ENCODE data around the gene ASCC1. TPM values are rescaled to one million over a fixed set of nuclear protein-coding genes. Genes with fewer than 3 reads are reported as not detected.
A peak's percentile ranks its signal among the peaks of the same experiment; 100 is the strongest.

Gene ASCC1
- total and polyA plus RNA-seq, 2 donors from 2014 or later, result 24.0 to 36.1 TPM

DNA sequence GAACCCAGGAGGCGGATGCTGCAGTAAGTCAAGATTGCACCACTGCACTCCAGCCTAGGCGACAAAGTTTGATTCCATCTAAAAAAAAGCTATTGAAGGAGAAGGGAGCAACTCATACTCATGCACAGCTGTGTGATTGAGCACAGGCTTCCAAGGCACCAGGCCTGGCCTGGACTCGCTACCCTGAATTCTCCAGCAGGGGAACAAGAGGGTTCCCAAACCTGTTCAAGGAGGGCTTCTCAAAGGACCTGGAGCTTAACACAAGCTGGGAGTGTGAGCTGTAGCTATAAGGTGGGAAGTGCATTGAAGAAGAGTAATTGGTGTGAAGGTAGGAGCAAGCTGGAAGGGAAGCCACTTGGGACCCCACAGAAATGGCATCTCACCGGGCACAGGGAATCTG, 42.5 kb upstream of the ASCC1 start:
- H3K9me3 ChIP-seq (ENCODE audit: control insufficient read depth in 2 of 3, insufficient read depth in 1 of 3, low read length in 3 of 3), result no peaks in the 10 kb centered on the region
- TF ChIP-seq, protein P1, sequence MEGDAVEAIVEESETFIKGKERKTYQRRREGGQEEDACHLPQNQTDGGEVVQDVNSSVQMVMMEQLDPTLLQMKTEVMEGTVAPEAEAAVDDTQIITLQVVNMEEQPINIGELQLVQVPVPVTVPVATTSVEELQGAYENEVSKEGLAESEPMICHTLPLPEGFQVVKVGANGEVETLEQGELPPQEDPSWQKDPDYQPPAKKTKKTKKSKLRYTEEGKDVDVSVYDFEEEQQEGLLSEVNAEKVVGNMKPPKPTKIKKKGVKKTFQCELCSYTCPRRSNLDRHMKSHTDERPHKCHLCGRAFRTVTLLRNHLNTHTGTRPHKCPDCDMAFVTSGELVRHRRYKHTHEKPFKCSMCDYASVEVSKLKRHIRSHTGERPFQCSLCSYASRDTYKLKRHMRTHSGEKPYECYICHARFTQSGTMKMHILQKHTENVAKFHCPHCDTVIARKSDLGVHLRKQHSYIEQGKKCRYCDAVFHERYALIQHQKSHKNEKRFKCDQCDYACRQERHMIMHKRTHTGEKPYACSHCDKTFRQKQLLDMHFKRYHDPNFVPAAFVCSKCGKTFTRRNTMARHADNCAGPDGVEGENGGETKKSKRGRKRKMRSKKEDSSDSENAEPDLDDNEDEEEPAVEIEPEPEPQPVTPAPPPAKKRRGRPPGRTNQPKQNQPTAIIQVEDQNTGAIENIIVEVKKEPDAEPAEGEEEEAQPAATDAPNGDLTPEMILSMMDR (IDR thresholded peaks at IDR 0.05; ENCODE audit: borderline replicate concordance, extremely low read depth, insufficient read depth), result no peak
- no peak for DNase-seq
- no peaks in the 10 kb centered on the region for H3K36me3 ChIP-seq (ENCODE audit: control insufficient read depth in 2 of 3, insufficient read depth in 3 of 3, low read length in 3 of 3)
- H3K27me3 ChIP-seq (ENCODE audit: control insufficient read depth, insufficient read depth, low read length), result no peaks in the 10 kb centered on the region
- no peak overlapping the region for H3K9ac ChIP-seq (ENCODE audit: low read length in 3 of 3)
- FAIRE-seq, result no peak
- no peak overlapping the region for H3K27ac ChIP-seq (ENCODE audit: low read depth in 2 of 2, low read length in 2 of 2)
- H3K4me3 ChIP-seq (ENCODE audit: low read length in 3 of 3), result no peak overlapping the region
- H3K4me1 ChIP-seq (ENCODE audit: control insufficient read depth in 2 of 3, insufficient read depth in 2 of 3, low read depth in 1 of 3, low read length in 3 of 3), result peaks cover 17 to 32% (median 32%) of the 10 kb centered on the region in 3 donors
- intact Hi-C loops (cut with DNase I), result no loop called here

DNA sequence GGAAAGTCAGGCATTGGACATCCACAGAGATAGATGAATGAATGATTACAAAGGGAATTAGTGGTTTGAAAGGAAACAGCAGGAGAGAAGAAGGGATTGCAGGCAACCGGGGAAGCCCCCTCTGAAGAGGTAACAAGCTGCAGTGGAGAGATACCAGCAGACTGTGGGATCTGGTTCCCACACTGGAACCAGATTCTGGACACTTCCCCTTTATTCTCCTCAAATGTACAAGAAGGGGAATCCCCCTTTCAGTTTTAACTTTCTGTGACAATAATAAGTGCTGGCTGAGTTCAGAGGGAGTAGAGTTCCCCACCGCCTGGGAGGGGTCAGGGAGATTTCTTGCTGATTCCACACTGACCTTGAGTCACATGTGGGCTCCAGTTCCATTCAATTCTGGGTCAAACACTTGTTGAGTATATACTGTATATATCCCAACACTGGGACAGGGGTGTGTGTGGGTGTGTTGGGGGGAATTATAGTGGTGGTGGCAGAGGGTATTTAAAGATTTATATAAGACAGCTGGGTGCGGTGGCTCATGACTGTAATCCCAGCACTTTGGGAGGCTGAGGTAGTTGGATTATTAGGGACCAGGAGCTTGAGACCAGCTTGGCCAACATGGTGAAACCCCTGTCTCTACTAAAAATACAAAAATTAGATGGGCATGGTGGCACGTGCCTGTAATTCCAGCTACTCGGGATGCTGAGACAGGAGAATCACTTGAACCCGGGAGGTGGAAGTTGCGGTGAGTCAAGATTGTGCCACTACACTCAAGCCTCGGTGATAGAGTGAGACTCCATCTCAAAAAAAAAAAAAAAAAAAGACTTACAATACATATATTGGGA, 41.2 kb upstream of the ASCC1 start:
- TF ChIP-seq, protein P1 (IDR thresholded peaks at IDR 0.05; ENCODE audit: borderline replicate concordance, extremely low read depth, insufficient read depth), result no peak
- H3K4me3 ChIP-seq (ENCODE audit: low read length in 3 of 3), result no peak overlapping the region
- peak in 1 of 5 donors; percentile 41 for DNase-seq
- H3K4me1 ChIP-seq (ENCODE audit: control insufficient read depth in 2 of 3, insufficient read depth in 2 of 3, low read depth in 1 of 3, low read length in 3 of 3), result peaks cover 17 to 41% (median 36%) of the 10 kb centered on the region in 3 donors
- FAIRE-seq, result no peak
- H3K27ac ChIP-seq (ENCODE audit: low read depth in 2 of 2, low read length in 2 of 2), result peak overlapping the region; percentile 9 to 40
- H3K9me3 ChIP-seq (ENCODE audit: control insufficient read depth in 2 of 3, insufficient read depth in 1 of 3, low read length in 3 of 3), result no peaks in the 10 kb centered on the region
- H3K9ac ChIP-seq (ENCODE audit: low read length in 3 of 3), result no peak overlapping the region
- no peaks in the 10 kb centered on the region for H3K36me3 ChIP-seq (ENCODE audit: control insufficient read depth in 2 of 3, insufficient read depth in 3 of 3, low read length in 3 of 3)
- intact Hi-C loops (cut with DNase I), result no loop called here
- H3K27me3 ChIP-seq (ENCODE audit: control insufficient read depth, insufficient read depth, low read length), result no peaks in the 10 kb centered on the region

DNA sequence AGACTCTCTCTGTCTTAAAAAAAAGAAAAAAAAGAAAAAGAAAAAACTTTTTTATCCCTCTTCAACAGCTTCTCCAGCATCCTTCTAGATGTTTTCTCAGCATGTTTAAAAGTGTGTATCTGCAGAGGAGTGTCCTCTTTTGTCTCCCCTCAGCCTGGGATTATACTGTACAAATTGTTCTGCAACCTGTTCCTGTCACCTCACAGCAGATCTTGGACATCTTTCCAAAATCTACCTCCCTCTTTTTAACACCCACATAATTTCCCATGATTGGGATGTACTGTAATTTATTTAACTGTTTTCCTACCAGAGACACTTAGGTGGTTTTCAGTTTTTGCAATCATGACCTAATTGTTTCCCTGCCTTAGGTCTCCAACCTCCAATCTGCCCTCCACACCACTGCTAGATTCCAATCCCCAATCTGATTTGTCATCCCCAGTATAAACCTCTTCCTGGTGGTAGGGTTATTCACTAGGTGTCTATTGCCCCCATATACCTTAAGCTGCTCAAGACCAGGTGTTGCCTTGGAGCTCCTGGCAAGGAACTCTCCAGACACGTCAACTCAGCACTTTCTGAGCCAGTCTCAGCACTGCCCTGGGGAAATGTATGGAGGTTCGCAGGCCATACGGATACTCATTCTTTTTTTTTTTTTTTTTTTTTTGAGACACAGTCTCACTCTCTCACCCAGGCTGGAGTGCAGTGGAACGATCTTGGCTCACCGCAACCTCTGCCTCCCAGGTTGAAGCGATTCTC, 40.1 kb upstream of the ASCC1 start:
- DNase-seq, result no peak
- H3K9me3 ChIP-seq (ENCODE audit: control insufficient read depth in 2 of 3, insufficient read depth in 1 of 3, low read length in 3 of 3), result no peaks in the 10 kb centered on the region
- no peaks in the 10 kb centered on the region for H3K27me3 ChIP-seq (ENCODE audit: control insufficient read depth, insufficient read depth, low read length)
- TF ChIP-seq, protein P1 (IDR thresholded peaks at IDR 0.05; ENCODE audit: borderline replicate concordance, extremely low read depth, insufficient read depth), result no peak
- no peaks in the 10 kb centered on the region for H3K36me3 ChIP-seq (ENCODE audit: control insufficient read depth in 2 of 3, insufficient read depth in 3 of 3, low read length in 3 of 3)
- H3K4me1 ChIP-seq (ENCODE audit: control insufficient read depth in 2 of 3, insufficient read depth in 2 of 3, low read depth in 1 of 3, low read length in 3 of 3), result peaks cover 14 to 41% (median 31%) of the 10 kb centered on the region in 3 donors
- intact Hi-C loops (cut with DNase I), result no loop called here
- no peak for FAIRE-seq
- H3K4me3 ChIP-seq (ENCODE audit: low read length in 3 of 3), result no peak overlapping the region
- H3K9ac ChIP-seq (ENCODE audit: low read length in 3 of 3), result no peak overlapping the region
- peak overlapping the region in 1 of 2 donors; percentile 89 for H3K27ac ChIP-seq (ENCODE audit: low read depth in 2 of 2, low read length in 2 of 2)

Data from kidney (tissue), 14 donors.